ENCODE data around the gene AP3B1. TPM values are rescaled to one million over a fixed set of nuclear protein-coding genes. Genes with fewer than 3 reads are reported as not detected.

The AP3B1 gene
- total and polyA plus RNA-seq, 4 donors = 26.4 to 50.4 (median 33.3) TPM

- ATAC-seq (ENCODE audit: insufficient read depth, low FRiP score) (no peak), DNase-seq (no peak)
- peaks cover 4 to 17% (median 13%) of the 10 kb centered on the region in 4 donors for H3K36me3 ChIP-seq (ENCODE audit: control insufficient read depth in 4 of 4, insufficient read depth in 4 of 4, low read length in 4 of 4)
- TF ChIP-seq, protein P1, sequence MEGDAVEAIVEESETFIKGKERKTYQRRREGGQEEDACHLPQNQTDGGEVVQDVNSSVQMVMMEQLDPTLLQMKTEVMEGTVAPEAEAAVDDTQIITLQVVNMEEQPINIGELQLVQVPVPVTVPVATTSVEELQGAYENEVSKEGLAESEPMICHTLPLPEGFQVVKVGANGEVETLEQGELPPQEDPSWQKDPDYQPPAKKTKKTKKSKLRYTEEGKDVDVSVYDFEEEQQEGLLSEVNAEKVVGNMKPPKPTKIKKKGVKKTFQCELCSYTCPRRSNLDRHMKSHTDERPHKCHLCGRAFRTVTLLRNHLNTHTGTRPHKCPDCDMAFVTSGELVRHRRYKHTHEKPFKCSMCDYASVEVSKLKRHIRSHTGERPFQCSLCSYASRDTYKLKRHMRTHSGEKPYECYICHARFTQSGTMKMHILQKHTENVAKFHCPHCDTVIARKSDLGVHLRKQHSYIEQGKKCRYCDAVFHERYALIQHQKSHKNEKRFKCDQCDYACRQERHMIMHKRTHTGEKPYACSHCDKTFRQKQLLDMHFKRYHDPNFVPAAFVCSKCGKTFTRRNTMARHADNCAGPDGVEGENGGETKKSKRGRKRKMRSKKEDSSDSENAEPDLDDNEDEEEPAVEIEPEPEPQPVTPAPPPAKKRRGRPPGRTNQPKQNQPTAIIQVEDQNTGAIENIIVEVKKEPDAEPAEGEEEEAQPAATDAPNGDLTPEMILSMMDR (IDR thresholded peaks at IDR 0.05; ENCODE audit: control extremely low read depth, extremely low read depth) = no peak
- WGBS, 2 donors = 83 to 92% methylated on average over 2 of the region's 2 CpGs
- peaks cover 0 to 8% (median 4%) of the 10 kb centered on the region in 4 donors for H3K9me3 ChIP-seq (ENCODE audit: control insufficient read depth in 4 of 4, insufficient read depth in 3 of 4, low read length in 3 of 4)
- no peaks in the 10 kb centered on the region for H3K27me3 ChIP-seq (ENCODE audit: control insufficient read depth in 3 of 3, insufficient read depth in 3 of 3, low read length in 2 of 3)
- H3K4me1 ChIP-seq (ENCODE audit: control insufficient read depth in 5 of 5, insufficient read depth in 5 of 5, low read length in 5 of 5) = no peaks in the 10 kb centered on the region
- no peak overlapping the region for H3K27ac ChIP-seq (ENCODE audit: low read depth in 1 of 2, low read length in 1 of 2)
- no peak overlapping the region for H3K9ac ChIP-seq (ENCODE audit: insufficient read depth in 1 of 2, low read length in 2 of 2)
- no peak overlapping the region for H3K4me3 ChIP-seq
Observed at GRCh38 chr5:78221964-78222451, 72.5 kb downstream of the AP3B1 start.

DNA sequence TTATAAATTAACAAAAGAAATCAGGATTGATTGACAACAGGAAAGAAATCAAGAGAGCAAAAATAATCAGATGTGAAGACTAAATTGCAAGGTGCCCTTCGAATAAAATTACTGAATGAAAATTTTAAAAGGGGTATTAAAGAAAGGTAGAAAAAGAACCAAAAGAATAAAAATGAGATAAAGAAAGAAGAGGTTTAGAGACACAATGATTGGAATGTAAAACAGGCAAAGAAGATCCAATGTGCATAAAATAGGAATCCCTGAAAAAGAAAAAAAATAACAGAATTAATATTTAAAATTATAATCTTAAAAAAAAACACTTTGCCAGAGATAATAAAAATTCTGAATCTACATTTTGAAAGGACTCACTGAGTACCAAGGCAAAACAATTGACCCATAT, 73.0 kb downstream of the AP3B1 start:
- TF ChIP-seq, protein P1 (IDR thresholded peaks at IDR 0.05; ENCODE audit: control extremely low read depth, extremely low read depth) = no peak
- ATAC-seq (ENCODE audit: insufficient read depth, low FRiP score) = no peak
- peaks cover 4 to 17% (median 13%) of the 10 kb centered on the region in 4 donors for H3K36me3 ChIP-seq (ENCODE audit: control insufficient read depth in 4 of 4, insufficient read depth in 4 of 4, low read length in 4 of 4)
- no peak overlapping the region for H3K27ac ChIP-seq (ENCODE audit: low read depth in 1 of 2, low read length in 1 of 2)
- H3K4me1 ChIP-seq (ENCODE audit: control insufficient read depth in 5 of 5, insufficient read depth in 5 of 5, low read length in 5 of 5) = no peaks in the 10 kb centered on the region
- H3K9me3 ChIP-seq (ENCODE audit: control insufficient read depth in 4 of 4, insufficient read depth in 3 of 4, low read length in 3 of 4) = peaks cover 0 to 8% (median 4%) of the 10 kb centered on the region in 4 donors
- no peak for DNase-seq
- no peaks in the 10 kb centered on the region for H3K27me3 ChIP-seq (ENCODE audit: control insufficient read depth in 3 of 3, insufficient read depth in 3 of 3, low read length in 2 of 3)
- no peak overlapping the region for H3K9ac ChIP-seq (ENCODE audit: insufficient read depth in 1 of 2, low read length in 2 of 2)
- WGBS, 2 donors = 98 to 100% methylated on average over 1 of the region's 1 CpG
- no peak overlapping the region for H3K4me3 ChIP-seq

- H3K9ac ChIP-seq (ENCODE audit: insufficient read depth in 1 of 2, low read length in 2 of 2) = no peak overlapping the region
- H3K27ac ChIP-seq (ENCODE audit: low read depth in 1 of 2, low read length in 1 of 2) = no peak overlapping the region
- peaks cover 0 to 6% (median 2%) of the 10 kb centered on the region in 4 donors for H3K36me3 ChIP-seq (ENCODE audit: control insufficient read depth in 4 of 4, insufficient read depth in 4 of 4, low read length in 4 of 4)
- H3K4me1 ChIP-seq (ENCODE audit: control insufficient read depth in 5 of 5, insufficient read depth in 5 of 5, low read length in 5 of 5) = no peaks in the 10 kb centered on the region
- H3K4me3 ChIP-seq = no peak overlapping the region
- no peak for ATAC-seq (ENCODE audit: insufficient read depth, low FRiP score)
- no peak for DNase-seq
- H3K27me3 ChIP-seq (ENCODE audit: control insufficient read depth in 3 of 3, insufficient read depth in 3 of 3, low read length in 2 of 3) = no peaks in the 10 kb centered on the region
- peaks cover 0 to 3% (median under 1%) of the 10 kb centered on the region in 4 donors for H3K9me3 ChIP-seq (ENCODE audit: control insufficient read depth in 4 of 4, insufficient read depth in 3 of 4, low read length in 3 of 4)
- TF ChIP-seq, protein P1 (IDR thresholded peaks at IDR 0.05; ENCODE audit: control extremely low read depth, extremely low read depth) = no peak
- WGBS, 2 donors = 94 to 96% methylated on average over 4 of the region's 4 CpGs
Observed at GRCh38 chr5:78215972-78216371, 78.5 kb downstream of the AP3B1 start.

DNA sequence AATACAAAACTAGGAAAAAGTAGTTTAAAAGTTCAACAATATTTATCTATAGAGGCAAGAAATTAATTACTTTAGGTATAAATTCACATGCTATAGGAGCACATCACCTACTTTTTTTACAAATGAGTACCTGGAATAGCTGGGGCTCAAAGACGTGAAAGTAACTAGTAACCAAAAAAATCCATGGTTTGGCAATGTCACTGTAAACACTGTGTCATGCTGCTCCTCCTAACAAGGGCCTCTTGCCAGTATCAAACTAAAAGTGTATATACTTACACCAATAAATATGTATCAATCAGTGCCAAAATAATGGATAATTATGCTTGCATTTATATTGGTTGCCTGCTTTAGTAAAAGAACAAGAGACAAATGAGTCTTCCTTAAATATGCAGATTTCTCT, 78.9 kb downstream of the AP3B1 start:
- ATAC-seq (ENCODE audit: insufficient read depth, low FRiP score) = no peak
- H3K9ac ChIP-seq (ENCODE audit: insufficient read depth in 1 of 2, low read length in 2 of 2) = no peak overlapping the region
- no peaks in the 10 kb centered on the region for H3K4me1 ChIP-seq (ENCODE audit: control insufficient read depth in 5 of 5, insufficient read depth in 5 of 5, low read length in 5 of 5)
- TF ChIP-seq, protein P1 (IDR thresholded peaks at IDR 0.05; ENCODE audit: control extremely low read depth, extremely low read depth) = no peak
- no peaks in the 10 kb centered on the region for H3K27me3 ChIP-seq (ENCODE audit: control insufficient read depth in 3 of 3, insufficient read depth in 3 of 3, low read length in 2 of 3)
- H3K4me3 ChIP-seq = no peak overlapping the region
- DNase-seq = no peak
- no peak overlapping the region for H3K27ac ChIP-seq (ENCODE audit: low read depth in 1 of 2, low read length in 1 of 2)
- H3K9me3 ChIP-seq (ENCODE audit: control insufficient read depth in 4 of 4, insufficient read depth in 3 of 4, low read length in 3 of 4) = peaks cover 0 to under 1% (median 0%) of the 10 kb centered on the region in 4 donors
- H3K36me3 ChIP-seq (ENCODE audit: control insufficient read depth in 4 of 4, insufficient read depth in 4 of 4, low read length in 4 of 4) = peaks cover 0 to 4% (median 2%) of the 10 kb centered on the region in 4 donors
- 90 to 95% methylated on average over 1 of the region's 1 CpG for WGBS, 2 donors
